ENCODE results near the gene GMDS.

Gene GMDS

DNA sequence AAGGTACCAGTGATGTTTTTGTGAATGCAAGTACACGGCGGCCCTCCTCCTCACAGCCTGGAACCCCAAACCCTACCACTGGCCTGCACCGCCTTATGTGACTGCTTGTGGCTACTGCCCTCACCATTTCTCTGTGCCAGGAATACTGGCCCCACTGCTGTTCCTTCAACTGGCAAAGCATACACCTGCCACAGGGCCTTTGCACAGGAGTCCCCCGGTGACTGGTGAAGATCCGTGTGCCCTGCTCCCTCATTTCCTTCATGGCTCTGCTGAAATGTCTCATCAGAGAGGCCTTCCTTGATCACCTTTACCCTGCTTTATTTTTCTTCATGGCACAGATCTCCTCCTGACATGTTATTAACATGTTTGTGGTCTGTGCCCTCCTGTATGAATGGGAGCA lies 581.9 kb downstream of the GMDS start:
- no peak for DNase-seq

DNA sequence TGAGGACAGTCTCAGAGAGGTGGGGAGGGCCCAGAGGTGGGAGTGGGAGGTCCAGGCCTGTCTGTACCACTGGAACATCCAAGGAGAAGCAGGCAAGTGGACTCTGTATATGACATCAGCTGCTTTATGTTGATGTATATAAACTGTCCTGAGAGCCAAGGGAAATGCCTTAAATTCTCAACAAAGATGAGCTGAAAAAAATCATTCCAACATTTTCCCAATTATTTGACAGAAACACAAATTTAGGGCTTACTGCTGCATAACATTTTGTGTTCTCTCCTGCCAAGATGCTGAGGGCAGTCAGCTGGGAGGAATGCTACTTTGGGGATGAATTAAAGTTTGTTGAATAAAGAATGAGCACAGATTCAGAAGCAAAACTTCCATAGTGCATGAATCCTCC lies 582.9 kb downstream of the GMDS start:
- DNase-seq, result no peak

DNA sequence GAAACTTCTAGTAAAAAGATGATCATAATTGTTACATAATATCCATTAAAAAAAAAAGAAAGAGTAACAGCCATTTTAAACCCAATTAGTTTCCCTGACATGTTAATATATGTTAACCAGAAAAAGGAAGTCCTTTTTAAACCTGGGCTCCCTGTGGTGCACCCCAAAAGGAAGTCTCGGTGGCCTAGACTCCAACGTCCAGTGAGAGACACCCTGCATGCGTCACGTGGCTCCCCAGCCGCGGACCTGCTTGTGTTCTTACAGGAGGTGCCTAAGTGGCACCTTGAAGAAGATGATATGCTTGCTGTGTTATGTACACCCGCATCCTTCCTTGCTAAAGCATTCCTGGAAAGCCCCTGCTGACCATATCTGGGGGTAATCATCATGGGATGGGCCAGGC lies 585.6 kb downstream of the GMDS start:
- no peak for DNase-seq

DNA sequence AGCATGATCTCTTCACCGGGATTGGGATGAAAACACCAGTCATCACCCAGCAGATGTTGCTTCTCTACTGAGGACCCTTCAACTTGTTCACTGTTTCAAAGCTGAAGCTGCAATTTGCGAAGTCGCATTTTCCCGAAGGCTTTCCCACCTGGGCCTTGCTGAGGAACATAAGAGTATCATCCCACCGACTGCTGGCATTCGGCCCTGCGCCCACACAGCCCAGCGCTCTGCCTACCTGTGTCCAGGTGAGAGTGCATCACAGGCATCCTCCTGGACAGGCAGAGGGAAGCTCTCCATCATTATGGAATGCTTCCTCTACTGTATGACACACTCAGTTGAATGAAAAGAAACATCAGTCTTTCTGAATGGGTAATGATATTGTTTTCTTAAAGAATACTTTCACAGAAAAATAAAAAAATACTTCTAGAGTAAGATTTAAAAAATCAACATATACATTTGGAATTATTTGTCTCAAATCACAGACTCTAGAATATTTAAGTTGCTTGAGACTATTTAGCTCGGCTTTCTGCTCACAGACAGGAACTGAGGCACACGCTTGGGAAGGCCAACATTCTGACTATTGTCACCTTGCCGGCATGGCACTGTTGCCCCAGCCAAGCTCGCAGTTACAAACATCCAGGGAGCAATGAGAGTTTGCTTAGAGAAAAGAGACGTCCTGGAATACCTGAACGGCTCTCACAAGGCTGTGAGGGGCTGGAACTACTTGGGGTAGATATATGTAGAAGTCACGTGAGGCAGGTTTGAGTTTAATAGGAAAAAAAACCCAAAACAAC lies 587.0 kb downstream of the GMDS start:
- DNase-seq, result no peak

DNA sequence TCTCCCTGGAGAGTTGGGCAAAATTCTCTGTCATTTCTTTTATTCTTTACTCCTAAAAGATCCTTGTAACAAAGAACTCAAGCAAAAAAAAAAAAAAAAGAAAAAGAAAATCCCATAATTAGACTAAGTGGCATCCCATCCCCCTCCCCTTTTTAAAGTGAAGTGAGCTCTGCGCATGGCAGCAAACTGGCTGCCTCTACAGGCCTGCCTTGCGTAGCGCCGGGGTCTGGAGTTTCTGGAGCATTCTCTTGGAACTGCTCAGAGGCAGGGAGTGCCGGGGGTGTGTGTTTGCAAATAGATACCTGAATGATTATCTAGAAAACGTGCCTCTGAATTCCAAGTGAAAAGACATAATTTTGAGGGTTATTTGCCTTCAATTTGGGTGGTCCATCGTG lies 587.6 kb downstream of the GMDS start:
- DNase-seq, result no peak

DNA sequence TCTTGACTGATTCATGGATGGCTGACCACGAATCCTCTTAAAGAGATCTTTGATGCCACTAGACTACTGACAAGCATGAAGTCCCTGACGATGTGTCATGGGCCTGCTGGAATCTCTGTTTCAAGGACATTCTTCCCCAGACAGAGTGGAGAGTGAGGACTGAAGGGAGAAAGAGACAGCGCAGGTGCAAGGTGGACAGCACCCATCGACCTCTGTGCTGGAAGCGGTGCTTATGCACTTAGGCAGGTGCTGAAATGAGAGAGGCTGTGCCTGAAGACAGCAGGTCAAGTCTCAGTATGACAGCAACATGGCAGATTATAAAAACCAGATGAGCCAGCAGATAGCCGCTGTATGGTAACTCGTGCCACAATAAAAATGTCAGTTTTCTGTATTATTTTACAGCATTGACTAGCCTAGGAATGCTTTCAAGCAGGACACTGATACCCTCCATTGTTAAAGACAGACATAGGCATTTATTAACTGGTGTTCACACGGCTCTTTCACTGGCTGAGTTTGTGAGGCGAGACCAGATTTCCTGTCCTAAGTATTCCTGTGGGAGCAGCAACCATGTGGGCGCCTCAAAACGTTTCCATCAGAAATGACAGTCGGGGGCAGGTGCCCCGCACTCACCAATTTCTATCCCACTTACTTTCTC lies 588.2 kb downstream of the GMDS start:
- DNase-seq, result no peak

DNA sequence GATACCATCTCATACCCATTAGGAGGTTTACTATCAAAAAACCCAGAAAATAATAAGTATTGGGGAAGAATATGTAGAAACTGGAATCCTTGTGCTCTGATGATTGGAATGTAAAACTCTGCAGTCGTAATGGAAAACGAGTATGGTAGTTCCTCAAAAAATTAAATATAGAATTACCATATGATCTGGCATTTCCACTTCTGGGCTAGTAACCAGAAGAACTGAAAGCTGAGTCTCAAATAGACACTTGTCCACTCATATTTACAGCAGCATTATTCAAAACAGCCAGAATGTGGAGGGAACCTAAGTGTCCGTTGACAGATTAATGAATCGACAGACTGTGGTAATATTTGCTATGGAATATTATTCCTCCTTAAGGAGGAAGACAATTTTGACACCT lies 591.4 kb downstream of the GMDS start:
- DNase-seq, result no peak

DNA sequence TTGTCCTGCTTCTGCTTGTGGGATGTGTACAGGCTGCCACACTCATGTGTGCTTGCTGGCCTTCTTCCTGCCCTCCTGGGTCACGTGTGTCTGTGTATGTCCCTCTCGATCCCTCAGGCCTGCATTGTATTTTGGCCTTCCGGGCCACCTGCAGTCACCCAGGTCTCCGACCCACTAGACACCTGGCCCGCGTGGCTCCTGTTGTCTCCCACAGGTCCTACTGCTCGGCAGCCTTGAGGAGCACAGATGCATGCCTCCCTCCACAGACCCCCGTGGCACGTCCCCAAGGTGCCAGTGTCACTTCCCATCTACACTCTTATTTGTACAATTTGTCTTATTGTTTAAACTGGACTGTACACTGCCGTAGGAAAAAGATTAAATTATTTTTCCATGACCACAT lies 592.6 kb downstream of the GMDS start:
- no peak for DNase-seq

DNA sequence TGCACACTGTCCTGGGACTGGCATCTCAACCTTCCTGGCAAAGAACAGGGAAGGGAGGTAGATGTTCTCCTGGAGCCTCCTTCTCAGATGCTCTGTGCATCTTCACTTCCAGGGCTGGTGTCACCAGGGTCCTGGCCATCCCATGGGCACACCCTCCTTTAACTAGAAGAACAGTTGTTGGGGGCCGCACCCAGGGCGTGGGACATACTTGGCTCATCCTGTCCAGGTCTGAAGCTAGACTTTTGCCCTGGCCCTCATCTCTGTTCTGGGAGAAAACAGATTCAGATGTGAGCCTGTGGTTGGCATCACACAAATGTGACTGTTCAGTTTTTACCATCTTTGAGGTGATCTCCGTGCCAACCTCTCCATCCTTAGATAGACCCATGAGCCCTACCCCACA lies 594.0 kb downstream of the GMDS start:
- no peak for DNase-seq

DNA sequence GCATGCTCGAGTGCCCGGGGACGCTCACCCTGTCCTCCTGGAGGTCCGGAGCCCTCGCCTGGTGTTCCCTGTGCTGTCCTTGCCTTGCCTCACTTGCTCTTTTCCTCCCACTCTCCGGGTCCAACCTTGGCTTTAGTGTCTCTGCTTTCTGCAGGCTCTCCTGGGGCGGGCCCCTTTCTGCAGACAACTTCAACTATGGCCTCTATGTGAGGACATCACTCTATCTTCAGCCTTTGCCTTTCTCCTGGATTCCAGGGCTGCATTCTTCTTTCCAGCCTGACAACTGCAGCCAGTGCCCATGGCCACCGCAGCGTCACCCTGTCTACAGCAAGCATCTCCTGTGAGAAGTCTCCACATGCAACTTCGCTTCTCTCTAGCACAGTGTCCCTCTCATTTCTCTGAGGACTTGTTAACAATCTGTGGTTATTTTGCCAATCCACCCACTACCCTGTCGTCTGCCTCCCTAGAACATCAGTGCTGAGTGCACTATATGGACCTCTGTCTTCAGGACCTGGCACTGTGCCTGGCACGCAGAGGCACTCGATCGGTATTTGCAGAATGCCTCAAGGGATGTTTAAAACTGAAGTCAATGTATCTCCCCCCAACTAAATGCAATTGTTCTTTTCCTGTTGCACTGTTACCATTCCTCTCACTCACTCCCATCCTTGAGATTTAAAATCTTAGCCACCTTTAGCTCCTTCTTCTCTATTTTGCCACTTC lies 599.8 kb downstream of the GMDS start:
- DNase-seq, result no peak

DNA sequence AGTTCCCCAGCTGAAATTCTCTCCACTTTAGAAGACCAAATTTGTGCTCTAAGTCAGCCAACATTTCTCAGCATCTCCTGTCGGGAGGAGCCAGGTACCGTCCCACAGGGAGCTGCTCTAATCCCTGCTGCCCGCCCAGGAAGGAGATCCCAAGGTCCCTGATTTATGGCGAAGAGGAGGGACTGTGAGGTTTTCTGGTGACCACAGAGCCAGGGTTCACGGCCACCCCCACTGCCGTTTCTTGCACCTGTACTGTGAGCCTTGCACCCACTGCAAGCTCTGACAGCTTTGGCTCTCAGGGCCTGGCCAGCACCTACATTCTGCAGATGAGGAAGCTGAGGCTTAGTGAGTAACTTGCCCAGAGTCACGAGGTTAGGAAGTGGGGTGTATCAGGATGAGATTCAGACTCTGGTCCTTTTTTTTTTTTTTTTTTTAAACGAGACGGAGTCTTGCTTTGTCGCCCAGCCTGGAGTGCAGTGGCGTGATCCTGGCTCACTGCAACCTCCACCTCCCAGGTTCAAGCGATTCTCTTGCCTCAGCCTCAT lies 600.8 kb downstream of the GMDS start:
- no peak for DNase-seq

DNA sequence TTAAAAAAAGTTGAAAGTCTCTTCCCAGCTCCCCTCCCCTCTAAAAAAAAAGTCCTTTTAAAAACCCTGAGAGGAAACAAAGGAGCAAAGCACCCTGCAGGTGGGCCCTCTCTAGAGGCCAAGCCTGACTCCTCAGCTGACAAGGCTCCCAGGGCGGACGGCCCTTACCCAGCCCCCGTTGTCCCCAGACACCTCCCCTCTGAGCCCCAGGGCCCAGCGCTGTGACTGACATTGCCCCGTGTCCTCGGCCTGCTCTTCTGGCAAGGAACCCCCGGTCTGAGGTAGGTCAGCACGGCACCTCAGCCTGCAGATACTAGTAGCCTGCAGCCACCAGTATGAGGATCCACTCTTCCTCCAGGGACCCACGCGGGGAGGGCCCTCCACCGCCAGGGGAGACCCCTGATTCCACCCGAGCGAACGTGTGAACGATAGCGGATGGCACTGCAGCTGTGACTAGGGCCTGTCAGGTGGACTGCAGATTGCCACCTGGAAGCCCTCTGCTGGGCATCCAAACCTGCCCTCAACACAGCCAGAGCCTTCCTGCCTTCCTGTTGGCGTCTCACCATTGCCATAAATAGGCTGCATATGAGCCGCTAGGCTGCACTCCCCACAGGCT lies 601.5 kb downstream of the GMDS start:
- DNase-seq, result no peak

DNA sequence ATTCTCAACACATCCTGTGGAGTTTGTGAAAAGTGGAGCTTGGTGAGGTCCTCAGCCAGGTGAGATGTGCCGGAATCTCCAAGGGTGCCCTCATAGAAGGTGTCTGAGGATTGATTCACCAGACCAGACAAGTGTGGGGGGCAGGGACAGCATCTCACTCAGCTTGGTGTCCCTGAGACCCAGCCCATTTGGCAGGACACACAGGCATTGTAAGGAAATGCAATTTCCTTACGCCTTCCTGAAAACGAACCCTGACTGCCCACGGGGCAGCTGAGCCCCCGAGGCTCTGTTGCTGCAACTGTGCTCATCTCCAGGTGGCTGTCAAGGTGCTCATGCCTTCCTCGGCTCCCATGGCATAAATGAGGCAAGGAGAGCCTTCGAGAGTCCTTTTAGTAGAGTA lies 602.3 kb downstream of the GMDS start:
- DNase-seq, result no peak

DNA sequence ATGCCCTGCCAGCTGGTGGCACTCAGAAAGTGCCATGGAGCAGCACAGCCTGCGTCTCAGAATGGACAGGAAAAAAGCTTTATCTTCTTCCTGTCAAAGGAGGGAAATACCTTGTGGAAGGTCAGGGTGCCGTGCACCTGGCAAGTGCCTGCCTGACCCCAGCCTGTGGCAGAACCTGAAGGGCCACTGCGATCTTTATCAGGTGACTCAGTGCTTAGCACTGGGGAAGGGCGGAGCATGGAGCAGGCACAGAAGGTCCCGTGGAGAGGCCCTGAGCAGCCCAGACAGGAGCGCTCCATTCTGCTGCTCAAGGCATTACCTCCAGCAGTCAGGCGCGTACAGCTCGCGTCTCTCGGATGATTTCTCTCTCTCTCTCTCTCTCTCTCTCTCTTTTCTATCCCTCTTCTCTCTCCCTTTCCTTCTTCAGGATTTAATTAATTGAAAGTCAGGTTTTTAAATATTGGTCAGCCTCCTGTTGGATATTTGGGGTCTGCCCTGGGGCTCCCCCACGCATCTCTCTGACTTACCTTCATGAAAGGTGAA lies 604.0 kb downstream of the GMDS start:
- no peak for DNase-seq

DNA sequence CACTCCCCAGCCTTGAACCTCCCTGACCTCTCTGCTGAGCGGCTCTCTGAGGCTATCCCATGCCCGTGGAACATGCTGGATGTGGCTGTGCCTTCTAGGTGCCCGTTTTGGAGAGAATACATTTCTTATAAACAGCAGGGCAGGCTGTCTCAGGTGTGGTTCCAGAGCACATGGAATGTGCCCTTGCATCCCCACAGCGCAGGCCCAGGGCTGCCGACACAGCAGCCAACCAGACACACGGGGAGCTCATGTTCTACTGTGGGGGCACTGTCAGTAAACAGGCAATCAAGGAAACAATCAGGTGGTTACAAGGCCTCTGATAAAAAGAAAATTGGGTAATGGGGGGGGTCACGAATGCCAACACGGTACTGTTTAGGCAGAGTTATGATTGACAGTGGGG lies 604.9 kb downstream of the GMDS start:
- DNase-seq, result no peak

DNA sequence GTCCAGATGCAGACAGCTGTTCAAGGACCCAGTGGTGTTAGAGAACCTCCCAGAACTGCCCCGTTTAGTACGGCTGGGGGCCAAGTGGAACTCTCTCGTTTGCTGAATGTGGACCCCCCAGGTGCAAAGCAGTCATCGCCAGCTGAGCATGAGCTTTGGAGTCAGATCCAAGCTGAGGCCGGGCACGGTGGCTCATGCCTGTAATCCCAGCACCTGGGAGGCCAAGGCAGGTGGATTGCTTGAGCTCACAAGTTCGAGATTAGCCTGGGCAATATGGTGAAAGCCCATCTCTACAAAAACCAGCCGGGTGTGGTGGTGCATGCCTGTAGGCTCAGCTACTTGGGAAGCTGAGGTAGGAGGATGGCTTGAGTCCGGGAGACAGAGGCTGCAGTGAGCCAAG lies 606.0 kb downstream of the GMDS start:
- no peak for DNase-seq

DNA sequence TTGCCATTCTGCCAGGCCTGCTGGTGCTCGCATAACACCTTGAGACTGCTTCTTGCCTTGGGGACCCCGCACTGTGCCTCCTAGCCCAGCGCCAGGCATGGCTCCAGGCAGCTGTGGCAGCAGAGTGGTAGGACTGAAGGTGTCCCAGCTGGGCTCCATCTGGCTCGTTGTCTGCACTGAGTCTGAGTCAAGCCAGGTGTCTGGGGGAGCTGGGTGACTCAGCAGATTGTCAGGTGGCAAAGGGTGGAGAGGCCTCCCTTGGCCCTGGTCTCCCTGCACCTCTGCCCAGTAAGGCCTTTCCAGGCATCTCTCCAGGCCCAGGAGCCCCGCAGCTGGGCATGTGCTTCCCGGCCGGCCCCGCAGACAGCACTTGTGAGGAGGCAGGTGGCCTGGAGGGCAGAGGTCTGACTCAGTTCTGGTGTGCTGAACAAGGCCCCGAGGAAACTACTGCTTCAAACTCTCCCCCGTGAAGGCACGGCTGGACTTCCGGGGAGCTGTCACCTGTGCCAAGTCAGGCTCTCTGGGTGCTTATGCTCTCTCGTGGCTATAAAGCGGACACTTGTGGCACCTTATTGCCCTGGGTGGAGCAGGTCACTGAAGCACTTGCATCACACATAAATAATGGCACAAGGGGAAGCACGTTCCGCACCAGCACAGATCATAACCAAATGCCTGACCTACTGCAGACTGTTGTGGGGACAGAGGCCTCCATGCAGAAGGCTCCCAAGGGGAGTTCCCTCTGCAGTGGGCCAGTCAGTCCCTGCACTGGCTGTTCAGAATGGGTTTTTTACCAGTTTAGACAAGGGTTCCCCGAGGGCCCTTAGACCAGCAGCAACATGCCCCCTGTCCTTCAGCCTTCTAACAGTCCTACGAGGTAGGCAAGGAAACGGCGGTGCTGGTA lies 608.2 kb downstream of the GMDS start:
- DNase-seq, result no peak

DNA sequence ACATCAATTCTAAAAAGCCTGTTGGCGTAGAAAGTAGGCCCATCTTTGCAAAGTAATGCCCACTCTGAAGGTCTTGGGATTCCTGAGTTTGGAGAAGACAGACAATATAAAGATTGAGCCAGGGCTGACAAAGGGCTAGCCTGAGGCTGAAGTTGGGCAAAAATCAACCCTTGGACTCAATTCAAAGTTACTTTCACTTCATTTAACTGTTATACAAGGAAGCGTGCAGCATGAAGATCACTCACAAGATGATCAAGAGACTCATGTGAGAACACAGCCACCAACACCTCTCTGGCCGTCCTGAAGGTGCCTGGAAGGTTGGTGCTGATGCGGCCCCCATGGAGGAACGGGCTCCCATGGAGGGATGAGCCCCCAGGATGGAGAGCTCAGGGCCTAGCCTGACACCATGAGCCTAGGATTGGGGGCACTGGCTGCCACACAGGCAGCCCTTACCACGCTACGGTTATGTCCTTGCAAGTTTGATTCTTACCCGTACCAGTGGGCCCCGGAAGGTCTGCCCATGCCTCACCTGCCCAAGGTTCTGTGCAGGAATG lies 609.1 kb downstream of the GMDS start:
- DNase-seq, result no peak

DNA sequence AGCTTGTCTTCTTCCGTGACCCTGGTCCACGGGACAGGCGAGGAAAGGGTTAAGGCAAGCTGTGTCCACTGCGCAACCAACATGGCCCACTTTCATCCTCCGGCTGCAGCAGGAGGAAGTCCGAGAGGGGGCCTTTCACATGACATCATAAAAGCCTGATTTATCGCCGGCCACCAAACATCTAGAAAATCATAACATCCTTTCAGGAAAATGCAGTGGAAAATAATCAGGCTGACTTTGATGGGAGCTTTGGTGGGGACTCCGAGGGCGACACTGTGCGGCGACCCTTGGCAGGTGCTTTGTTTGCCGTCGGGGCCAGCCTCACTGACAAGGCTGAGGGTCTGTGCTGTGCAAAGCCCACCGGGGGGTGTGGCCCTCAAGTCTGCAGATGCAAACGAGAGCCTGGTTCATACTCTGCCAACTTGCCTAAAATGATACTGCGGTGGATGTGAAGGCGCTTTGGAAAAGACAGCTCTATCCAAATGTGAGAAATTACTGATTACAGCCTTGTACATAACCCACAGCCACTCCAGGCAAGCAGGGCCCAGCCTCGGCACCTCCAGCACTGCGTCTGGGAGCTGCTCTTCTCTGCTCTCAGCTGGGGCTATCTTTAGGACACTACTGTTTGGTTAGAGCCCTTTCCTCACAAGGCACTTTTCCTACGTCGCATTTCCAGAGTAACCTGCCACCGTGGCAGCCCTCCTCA lies 609.9 kb downstream of the GMDS start:
- no peak for DNase-seq

DNA sequence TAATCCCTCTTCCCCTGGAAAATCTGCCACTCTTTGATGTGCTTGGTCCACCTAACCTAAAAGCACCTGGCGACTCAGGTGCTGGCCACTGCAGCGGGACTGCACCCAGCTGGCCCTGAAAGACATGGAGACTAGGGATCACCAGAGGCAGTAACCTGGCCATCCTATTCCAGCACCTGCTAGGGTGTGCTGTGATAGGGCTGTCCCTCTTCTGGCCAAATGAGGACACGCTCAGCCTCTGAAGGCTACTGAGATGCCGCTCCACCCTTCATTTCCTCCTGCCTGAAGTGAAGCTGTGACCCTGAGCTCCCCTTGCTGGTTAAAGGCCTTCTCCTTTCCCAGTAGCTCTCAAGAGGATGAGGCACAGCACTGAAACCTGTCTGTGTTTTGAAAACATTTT lies 611.3 kb downstream of the GMDS start:
- no peak for DNase-seq

All from NCI-H1436 treated with DMSO at 0.1 percent for 48 hours (cell line).